GM19397 (cell line): Measurements from ENCODE around the gene SP6.

ENCODE experiments used
- ATAC-seq: cut with Tn5 transposase; IDR thresholded peaks from one replicate; pipeline ENCODE4 v1.9.1; 2021; ENCODE audit warnings: mild to moderate bottlenecking, moderate library complexity; ENCODE audit not compliant: unreplicated experiment

SP6 gene

DNA sequence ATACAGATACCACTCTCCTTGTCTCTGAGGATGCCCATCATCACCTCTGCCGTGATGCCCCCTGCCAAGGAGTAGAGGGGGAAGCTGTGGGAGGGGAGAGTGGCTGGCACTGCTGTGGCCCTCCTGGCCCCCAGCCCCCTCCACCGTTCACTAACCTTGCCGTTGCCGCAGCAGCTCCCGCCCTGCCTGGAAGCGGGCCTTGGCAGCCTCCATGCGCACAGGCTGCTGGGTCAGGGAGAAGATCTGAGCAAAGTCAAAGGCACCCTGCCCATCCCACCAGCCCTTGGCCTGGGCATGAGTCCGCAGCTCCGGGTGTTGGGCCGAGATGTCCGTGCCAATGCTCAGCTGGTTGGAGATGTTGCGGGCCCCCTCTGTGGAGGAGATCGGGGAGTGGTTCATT, 12.3 kb downstream of the SP6 start:
- ATAC-seq = no peak

DNA sequence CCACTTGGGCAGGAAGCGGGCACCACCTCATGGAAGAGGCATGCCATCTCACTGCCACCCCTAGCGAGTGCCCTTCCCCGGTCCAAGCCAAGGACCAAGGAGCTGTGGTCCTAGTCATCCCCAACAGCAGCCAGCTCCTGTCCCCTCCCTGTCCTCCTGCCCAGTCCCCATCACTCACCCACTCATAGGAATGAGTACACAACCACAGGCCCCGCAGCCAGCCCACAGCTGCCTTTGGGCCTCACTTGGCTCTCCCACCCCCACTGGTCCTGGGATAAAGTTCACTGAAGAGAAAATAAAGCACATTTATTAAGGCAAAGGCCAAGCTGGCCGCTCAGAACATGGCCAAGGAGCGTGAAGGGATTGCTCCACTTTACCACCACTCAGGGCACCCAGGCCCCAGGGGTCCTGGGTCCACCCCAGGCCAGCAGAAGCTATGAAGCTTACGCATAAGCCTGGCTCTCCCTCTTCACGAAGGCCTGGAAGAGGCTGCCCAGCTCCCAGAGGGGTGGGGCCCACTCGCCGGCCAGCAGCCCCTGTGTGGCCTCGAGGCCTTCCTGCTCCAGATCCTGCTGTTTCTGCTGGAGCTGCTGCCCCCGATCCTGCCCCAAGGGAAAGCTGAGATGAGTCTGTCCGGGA, 13.4 kb downstream of the SP6 start:
- no peak for ATAC-seq

DNA sequence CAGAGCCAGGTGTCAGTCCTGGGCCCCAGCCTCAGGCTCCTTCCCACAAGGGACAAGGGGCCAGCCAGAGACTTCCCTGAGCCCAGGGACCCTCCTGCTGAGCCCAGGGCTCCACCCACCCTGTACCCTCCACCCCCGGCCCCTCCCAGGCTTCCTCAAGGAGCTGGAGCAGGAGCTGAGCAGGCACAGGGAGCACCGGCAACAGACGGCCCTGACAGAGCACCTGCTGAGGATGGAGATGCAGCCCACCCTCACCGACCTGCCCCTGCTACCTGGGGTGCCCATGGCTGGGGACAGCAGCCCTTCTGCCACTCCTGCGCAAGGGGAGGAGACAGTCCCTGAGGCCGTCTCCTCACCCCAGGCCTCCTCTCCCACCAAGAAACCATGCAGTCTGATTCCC, 14.4 kb downstream of the SP6 start:
- ATAC-seq = no peak

DNA sequence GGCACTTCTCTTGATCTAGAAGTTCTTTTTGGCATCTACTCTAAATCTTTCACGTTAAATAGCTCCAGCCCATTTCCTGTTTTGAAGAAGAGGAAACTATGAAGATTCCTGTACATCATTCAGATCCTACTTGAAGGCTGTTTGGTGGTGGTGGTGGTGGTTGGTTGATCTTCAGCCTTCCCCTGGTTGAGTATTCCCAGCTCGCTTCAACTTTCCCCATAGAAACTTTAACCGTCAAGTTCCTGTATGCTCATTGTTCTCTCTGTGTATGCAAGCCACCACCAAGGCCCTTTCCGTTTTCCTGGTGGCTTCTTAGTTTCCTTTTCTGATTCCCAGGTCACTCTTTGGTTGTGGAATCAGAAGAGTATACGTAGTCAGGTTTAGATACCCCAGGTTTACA, 16.2 kb downstream of the SP6 start:
- no peak for ATAC-seq

DNA sequence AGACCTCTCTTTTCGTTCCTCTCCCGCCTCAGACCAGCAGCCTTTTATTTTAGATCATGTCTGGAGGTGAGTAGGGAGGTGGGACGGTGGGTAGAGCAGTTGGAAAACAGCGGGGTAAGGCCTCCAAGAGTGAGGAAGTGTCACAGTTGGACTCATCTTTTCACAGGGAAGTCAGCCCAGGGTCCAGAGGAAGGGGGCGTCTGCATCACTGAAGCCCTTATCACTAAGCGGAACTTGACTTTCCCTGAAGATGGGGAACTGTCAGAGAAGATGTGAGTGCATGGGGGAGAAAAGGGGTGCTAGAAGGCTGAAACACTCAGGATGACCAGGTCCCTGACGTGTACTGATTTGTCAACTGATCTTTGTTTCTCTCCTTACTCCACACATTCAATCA, 19.0 kb downstream of the SP6 start:
- no peak for ATAC-seq

DNA sequence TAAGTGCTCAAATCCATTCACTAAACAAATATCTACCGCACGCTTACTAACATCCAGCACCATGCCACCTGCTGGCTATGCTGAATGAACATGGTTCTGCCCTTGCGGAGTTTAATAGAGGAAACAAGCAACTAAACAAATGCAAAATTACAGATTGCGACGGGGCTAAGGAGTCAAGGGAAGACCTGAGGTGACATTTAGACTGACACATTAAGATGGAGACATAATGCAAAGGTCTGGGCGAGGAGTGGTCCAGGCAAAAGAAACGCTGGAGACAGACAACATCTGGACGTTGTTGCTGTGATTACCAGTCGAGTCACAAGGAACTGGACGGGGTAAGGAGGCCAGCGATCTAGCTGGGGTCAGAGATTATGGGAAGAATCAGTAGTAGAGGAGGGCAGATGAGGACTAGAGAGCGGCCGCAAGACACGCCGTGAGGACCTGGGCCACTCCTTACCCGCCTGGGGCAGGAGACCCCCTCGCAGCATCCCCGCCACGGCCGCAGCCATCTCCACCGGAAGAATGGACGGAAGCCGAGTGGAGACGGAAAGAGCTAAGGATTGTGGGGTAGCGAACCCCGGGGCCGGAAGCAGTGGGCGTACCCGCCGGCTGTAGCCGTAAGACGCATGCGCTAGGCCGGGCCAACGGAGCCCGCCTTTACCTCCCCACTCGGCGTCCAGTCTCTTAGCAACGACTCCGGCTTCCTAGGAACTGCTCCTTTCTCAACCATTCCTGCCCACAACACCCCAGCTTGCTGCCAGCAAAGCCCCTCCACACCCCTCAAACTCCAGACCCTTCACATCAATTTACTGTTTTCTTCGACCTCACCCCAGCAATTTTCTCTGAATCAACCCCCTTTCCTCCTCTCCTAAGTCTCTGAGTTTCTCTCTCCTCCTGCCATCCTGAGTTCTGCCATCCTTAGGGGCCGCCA, 19.7 kb downstream of the SP6 start, which contains the start of the genes LRRC46 and MRPL10:
LRRC46 (plus strand) TSS at position 668 of the 931 bp plus-strand sequence. CDS start 320 bp downstream, outside the sequence.
MRPL10 (minus strand) TSS at position 539 of the 931 bp plus-strand sequence; CDS start at position 509, 30 bp downstream.
- peak; percentile 85 for ATAC-seq

DNA sequence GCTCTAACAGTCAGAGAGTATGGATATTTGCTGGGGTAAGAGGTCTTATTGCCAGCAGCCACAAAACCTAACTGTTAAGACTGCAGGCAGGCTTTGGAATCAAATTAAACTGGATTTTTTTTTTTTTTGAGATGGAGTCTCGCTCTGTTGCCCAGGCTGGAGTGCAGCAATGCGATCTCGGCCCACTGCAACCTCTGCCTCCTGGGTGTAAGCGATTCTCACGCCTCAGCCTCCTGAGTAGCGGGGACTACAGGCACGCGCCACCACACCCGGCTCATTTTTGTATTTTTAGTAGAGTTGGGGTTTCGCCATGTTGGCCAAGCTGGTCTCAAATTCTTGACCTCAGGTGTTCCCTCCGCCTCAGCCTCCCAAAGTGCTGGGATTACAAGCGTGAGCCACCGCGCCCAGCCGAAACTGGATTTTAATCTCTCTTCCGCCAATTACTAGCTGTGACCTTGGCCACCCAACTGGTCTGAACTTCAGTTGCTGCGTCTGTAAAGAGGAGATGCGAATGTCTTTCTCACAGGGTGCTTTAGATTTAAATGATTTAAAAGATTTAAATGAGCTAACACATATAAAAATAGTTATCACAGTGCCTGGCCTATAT, 20.5 kb downstream of the SP6 start:
- no peak for ATAC-seq

DNA sequence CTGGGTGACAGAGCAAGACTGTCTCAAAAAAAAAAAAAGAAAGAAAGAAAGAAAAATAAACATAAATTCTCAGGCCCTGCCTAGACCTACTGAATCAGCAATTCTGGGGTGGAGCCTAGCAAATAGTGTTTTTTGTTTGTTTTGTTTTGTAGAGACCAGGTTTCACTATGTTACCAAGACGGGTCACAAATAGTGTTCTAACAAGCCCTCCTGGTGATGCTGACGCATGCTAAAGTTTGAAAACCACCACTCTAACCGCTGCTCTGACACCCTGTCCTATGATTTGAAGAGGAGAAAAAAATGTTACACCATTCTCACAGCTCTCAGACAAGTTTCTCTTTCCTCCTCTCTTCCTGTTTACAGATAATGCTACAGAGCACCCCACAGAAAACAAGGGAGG, 21.1 kb downstream of the SP6 start:
- ATAC-seq = no peak

DNA sequence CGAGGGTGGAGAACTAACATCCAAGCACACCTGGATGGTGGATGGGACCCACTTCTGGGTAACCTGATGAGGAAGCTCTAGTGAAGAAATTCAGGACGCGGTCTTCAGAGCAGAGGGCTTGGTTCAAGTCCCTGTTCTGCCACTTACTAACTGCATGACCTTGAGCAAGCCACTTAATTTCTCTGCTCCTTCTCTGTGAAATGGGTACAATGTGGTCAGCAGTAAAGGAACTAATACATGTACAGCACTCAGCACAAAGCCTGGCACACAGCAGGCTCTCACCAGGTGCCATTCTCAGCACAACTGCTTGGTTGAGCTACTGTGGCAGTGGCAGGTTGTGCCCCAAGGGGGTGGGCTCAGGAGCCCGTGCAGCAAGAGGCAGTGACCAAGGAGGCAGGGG, 27.4 kb downstream of the SP6 start:
- ATAC-seq = no peak

DNA sequence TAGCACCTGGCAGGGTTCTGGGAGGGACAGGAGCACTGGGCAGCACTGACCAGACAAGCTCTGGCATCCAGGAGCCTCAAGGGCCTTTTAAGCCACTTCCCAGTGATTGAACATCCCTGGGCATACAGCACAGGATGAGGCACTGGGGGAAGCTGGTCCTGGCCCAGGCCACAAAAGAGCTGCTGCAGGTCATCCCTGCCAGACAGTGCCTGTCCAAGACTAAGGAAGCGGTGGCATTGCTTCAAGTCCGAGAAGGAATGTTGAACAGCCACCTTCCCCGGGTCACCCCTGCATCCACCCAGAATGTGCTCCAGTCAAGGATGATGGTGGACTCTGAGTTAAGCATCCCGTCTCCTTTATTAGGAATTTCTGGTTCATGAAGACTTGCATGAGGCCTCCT, 28.2 kb downstream of the SP6 start:
- ATAC-seq = no peak

DNA sequence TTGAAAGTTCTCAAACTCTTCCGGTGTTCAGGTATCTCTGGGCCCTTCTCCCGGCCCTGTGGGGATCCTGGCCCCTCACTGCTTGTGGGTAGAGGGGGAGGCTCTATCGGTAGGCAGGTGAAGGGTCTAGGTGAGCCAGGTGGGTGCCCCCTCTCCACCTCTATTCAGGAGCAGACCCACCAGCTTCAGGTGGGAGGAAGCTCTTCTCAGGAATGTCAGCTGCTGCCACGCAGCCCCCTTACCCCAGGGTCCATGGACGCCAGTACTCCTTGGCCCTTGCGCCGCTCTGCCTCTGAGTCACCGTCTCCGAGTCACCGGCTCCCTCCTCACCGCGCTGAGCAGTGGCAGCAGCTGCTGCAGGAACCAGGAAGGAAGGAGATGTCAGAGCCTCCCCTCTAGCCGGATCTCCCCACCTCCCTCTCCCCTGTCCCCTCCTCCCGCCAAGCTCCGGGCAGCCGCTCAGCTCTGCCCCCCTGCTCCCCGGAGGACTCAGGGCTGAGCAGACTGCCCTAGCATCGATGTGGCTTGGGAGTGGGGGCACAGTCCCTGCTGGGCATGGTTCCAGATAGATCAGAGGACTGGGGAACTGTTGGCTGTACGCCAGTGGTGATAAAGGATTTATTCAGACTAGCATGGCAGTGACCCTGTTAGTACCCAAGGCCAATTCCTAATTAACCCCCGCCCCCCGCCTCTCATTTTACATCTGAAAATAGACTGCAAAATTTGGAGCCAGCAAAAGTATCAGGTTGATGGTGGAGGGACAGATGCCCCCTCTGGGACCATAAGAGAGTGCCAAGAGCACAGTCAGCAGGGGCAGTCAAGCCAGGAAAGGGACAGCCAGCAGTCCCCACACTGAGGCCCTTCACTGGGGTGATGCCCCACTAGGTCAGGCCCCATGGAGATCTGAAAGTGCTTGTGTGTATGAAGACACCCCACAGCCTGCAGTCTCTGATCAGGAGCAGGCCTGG, 29.3 kb downstream of the SP6 start, which contains the start of gene OSBPL7:
OSBPL7 (minus strand) TSS at position 371 of the 968 bp plus-strand sequence. CDS start 1,516 bp downstream, outside the sequence.
- ATAC-seq = peak; percentile 76

DNA sequence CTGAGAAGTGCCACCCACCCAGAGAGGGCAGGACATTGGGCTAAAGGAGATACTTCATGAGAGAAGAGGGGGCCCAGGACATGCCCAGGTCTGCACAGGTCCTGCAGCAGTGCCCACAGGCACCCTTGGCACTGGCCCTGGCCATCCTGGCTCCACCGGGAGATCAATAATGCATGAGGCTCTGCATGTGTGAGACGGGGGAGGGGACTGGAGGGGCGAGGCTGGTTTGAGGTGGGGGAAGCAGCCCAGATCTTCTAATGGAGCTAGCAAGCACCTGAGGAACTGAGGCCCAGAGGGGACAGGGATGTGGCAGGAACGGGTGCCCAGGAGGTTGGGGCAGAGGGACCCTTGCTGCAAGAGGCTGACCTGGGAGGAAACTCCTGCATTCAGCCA, 29.9 kb downstream of the SP6 start:
- no peak for ATAC-seq

DNA sequence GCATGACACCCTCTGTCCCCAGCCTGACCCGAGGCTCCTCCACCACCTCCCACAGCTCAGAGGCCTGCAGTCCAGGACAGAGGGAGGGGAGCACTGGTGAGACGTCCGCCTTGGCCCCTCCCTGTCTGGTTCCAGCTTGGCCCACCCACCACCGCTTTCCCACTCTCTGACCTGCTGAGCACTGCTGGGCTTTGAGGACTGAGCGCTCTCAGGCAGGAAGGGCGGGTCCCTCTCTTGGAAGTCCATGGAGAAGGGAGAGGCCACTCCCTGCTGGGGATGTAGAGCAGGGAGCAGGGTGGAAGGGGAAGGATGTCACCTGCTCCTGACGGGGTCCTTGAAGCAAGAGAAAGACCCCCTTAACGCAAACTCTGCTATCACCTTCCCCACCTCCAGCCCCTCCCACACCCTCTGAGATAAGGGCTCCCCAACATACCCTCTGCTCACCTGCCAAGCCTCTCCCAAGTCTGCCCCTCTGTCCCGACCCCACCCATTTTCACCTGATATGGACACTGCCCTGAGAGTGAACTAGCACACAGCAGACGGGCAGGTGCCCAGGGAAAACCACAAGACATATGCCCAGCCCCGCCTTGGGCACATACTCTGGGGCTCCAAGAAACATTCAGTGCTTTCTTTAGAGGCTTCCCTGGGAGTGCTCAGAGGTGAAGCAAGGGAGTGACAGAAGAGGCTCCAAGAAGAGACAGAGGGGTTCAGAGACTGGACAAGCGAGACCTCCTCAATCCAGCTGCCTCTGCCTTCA, 30.8 kb downstream of the SP6 start:
- no peak for ATAC-seq

DNA sequence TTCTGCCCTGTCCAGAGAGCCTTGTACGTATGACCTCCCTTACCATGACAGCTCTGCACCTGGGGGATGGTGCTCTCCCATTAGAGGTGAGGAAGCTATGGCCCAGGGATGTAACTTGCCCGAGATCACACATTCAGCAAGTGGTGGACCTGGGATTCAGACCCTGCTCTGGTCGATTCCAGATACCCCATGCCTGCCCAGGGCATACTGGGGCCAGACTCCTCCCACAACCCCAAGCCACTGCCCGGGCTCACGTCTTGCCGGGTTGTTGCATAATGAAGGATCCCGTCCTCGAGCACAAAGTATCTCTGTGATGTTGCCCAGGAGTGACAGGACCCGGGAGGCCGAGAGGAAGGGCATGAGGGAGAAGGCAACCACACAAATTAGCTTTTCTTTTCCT, 31.5 kb downstream of the SP6 start:
- ATAC-seq = no peak

DNA sequence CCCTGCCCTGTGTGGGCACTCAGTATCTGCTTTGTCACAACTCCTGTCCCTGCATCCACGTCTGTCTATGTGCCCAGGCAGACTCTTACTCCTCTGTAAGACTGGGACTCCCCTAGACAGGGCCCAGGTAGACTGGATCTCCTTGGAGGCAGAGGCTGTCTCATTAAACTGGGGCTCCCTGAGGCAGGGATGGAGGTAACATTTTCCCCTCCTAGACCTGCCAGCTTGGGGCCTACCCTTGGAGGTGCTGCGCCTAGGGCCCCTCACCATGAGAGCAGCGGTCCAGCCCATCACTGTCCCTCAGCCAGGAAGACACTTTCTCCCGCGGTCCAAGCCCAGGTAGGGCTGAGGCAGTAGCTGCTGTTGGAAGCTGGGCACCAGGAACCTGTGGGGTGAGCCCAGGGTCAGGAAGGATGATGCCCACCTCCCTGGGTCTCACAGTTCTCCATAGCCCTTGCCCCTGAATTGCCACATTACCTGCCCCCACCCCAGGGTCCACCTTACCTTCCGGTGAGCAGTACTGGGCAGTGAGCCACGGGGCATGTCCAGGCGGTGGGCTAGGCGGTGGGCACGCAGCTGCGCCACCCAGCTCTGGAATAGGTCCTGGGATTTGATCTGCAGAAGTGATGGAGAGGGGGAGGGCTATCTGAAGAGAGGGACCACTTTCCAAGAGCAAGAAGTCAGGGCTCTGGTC, 32.8 kb downstream of the SP6 start:
- ATAC-seq = no peak

DNA sequence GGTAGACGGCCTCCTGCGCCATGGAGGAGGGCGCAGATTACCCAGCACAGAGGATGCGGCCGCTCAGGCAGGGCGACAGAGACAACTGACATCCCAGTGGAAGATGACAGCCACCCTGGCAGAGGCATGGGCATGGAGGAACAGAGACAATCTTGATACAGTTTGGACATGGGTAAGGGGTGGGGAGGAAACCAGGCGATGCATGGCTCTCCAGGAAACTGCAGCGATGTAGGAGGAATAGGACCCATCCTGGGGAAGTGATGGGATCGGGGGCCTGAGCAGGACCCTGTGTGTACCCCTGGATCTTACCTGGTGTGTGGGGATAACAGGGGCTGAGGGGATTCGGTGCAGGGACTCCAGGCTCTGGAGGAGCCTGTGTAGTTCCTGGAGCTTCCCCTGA, 34.0 kb downstream of the SP6 start:
- no peak for ATAC-seq

DNA sequence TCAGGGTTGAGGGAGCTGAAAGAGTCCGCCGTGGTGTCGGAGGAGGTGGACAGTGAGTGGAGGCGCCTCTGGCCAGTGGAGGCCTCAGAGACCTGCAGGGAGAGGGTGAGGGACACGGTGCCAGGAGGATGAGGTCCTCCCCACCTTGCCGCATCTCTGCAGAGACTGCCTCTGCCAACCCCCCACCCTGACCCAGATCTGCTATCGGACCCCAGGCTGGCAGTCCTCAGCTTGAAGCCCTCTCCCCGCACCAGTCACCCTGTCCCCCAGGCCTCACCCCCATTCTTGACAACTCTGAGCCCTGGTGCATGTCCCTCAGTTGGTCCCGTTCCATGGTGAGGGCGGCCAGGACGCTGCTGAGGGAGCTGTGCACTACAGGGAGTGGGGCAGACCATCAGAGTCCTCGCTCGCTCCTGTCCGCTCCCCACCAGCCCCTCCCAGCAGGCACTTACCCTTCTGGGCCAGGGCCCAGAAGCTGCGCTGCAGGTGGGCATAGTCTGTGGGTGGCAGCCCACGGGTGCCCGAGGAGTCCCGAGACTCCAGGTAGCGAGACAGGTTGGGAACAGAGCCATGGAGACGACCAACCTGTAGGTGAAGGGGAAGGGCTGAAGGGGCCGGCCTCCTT, 34.7 kb downstream of the SP6 start:
- no peak for ATAC-seq

DNA sequence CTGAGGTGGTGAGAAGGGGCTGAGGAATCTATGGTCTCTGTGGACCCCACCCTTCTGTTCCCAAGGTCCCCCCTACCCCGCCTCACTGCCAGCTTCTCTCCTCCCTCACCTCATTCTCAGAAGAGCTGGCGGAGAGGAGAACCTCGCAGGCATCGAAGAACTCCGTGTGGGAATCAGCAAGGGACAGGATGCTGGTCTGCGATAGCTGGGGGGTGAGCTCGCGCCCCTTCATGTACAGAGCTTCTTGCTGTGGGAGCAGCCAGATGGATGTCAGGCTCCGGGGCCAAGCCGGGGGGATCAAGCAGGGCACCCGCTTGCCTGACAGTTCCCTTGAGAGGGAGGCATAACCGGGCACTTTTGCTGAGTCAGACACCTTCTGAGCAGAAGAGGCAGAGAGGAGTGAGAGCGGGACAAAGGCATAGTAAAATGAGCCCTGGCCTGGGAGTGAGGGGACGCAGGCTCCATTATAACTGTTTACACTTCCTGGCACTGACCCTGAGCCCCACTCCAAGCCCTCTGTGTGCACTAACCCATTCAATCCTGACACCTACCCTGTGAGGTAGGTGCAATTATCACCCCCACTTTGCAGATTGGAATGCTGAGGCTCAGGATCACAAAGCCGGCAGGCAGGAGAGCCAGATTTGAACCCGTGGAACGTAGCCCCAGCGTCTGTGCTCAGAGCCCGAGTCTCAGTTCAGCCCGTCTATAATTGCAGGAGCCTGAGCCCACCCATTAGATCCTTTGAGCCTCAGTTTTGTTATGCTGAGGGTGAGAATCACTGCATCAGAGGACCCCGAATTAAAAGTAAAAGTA, 35.7 kb downstream of the SP6 start:
- ATAC-seq = no peak
